Measurements from ENCODE around the gene LOXL1.

DNA sequence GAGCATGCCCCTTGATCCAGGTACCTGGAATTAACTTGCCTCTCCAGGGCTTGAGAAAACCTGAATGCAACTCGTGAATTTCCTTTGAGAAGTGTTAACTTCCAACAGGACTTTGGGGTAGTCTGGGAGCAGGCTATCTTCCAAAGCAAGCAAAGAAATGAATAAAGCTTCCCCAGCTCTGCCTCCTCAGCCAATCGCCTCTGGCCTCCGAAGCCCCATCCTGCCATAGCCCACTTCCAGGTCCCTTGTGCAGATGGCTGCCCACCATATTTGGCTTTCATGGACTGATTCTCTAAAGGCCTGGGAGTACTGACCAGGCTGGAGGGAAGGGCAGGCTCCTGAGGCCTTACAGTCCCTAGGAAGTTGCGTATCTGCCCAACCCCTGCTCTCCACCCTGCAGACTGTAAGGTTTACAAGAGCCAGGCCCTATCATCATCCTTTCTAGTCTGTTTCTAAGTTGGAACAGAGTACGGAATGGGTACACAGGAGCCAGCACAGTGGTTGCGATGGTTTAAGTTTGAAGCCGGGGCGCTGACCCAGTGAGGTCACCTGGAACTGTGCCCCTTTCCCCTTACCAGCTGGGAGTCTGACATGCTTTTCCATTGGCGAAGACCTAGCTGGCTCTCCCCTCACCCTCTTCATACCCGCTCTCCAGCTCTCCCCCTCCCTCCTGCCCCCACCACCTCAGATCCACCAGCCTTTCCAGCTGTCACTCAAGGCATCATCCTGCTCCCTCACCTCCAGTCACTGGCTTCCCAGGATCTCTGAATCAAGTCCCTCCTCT, 67.1 kb downstream of the LOXL1 start:
- no peak for TF ChIP-seq SREBF1 (IDR thresholded peaks at IDR 0.05; ENCODE audit: low read length)
- TF ChIP-seq MEF2A (IDR thresholded peaks at IDR 0.05; ENCODE audit: insufficient read depth, low read depth, low read length), result no peak
- TF ChIP-seq REST (IDR thresholded peaks at IDR 0.05; ENCODE audit: low read depth, low read length), result no peak
- TF ChIP-seq YY1 (IDR thresholded peaks at IDR 0.05; ENCODE audit: low read depth, low read length), result no peak
- TF ChIP-seq SP1 (IDR thresholded peaks at IDR 0.05; ENCODE audit: low read depth, low read length), result no peak
- TF ChIP-seq, protein P1, sequence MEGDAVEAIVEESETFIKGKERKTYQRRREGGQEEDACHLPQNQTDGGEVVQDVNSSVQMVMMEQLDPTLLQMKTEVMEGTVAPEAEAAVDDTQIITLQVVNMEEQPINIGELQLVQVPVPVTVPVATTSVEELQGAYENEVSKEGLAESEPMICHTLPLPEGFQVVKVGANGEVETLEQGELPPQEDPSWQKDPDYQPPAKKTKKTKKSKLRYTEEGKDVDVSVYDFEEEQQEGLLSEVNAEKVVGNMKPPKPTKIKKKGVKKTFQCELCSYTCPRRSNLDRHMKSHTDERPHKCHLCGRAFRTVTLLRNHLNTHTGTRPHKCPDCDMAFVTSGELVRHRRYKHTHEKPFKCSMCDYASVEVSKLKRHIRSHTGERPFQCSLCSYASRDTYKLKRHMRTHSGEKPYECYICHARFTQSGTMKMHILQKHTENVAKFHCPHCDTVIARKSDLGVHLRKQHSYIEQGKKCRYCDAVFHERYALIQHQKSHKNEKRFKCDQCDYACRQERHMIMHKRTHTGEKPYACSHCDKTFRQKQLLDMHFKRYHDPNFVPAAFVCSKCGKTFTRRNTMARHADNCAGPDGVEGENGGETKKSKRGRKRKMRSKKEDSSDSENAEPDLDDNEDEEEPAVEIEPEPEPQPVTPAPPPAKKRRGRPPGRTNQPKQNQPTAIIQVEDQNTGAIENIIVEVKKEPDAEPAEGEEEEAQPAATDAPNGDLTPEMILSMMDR (IDR thresholded peaks at IDR 0.05 in 2 of 3, conservative IDR thresholded peaks at IDR 0.05 in 1 of 3; ENCODE audit: control insufficient read depth in 2 of 3, extremely low read depth in 1 of 3, insufficient read depth in 1 of 3, low read depth in 3 of 3, low read length in 3 of 3), result no peak
- TF ChIP-seq MAX (IDR thresholded peaks at IDR 0.05; ENCODE audit: low read depth, low read length), result no peak
- no peak for TF ChIP-seq FOXM1 (IDR thresholded peaks at IDR 0.05; ENCODE audit: low read depth, low read length)
- no peak for TF ChIP-seq SIN3A (IDR thresholded peaks at IDR 0.05; ENCODE audit: low read depth, low read length)
- no peak for TF ChIP-seq POLR2A (IDR thresholded peaks at IDR 0.05; ENCODE audit: low read depth, low read length)
- no peak for TF ChIP-seq POU2F2 (IDR thresholded peaks at IDR 0.05; ENCODE audit: borderline replicate concordance, low read depth, low read length)
